HG03457 (cell line): Measurements from ENCODE around the gene NPVF.

Experiments
- ATAC-seq: cut with Tn5 transposase; IDR thresholded peaks from one replicate; pipeline ENCODE4 v1.9.1; 2021; ENCODE audit warnings: moderate number of reproducible peaks; ENCODE audit not compliant: unreplicated experiment

NPVF gene

DNA sequence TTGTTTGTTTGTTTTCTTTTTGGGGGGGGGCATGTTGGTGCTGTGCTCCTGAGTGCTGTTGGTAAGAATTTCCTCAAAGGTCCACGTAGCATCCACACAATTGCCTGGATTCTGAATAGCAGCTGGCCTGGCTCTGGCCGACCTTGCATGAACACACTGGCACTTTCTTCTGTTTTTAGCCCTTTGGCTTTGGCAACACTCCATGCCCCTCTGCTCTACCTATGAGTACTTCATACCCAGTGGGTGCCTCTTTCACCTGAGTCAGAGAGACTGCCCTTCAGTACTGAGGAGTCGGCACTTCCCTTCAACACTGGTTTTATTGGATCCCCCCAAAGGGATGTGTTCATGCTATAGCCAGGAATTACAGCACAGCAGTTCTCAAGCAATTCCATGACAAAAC, 7.2 kb upstream of the NPVF start:
- ATAC-seq = no peak

DNA sequence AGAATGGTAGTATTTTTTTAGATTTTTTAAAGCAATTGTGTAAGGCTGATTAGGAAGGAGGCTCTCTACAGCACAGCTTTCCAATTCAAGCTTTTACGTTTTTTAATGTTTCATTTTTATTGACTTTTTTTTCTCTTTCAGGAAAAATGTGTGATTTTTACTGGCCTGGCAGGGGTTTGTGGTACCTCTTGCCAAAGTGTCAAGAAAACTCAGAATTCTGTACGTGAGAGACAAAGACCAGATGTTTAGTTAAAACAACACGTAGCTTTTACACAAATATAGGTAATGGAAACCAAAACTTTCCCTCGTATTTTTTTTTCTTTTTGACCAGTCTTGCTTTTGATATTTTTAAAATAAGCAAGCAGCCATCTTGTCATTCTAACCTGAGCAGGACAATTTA, 6.0 kb upstream of the NPVF start:
- no peak for ATAC-seq

DNA sequence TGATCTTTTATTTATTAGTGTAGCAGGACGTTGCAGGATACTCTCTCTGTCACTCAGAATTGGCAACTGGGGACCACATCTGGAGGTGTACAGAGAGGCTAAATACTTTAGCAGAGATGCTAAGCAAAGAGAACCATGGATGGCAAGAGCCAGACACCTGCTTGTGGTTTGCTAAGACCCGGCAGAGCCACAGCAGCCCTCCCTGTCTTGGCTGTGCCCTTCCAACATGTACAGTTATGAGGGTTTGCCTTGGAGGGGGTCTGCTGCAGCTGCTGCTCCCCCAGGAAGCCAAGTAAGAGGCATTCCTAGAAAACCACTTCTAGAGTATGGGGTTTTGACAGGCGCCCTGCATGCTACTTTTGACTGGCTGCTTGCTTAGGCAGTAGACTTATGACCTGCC, 5.1 kb downstream of the NPVF start:
- ATAC-seq = no peak

DNA sequence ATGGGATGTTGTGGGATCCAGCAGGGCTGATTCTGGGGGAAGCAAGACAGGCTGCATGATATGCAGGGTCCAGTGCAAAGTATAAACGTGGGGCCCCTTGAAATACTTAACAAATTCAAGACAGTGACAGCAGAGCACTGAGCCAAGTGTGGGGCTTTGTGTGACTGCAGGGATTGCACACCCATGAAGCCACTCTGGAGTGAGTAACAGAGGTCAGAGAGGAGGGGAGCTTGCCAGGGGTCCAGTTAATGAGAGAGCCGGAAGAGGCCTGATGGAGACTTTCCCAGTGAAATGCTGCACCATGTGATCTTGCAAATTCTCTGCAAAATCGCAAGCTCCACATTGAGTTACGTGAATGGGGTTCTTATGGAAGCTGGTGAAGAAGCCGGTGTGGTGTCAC, 5.6 kb downstream of the NPVF start:
- no peak for ATAC-seq

DNA sequence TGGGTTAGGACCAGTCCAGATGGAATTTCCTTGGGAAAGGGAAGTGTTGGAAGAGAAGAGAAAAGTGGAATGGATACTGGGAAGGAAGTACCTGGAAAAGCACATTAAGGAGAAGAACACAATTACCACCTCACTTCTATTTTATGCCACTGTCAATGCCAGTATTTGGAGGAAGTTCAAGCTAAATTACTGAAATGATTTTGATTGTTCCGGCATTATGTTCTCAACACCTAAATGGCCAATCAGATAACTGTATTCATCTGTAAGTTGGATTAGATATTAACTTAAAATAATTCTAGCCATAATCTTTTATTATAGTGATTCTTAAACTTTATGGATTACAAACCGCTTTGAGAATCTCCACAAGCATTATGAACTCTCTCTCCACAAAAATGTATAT, 7.3 kb downstream of the NPVF start:
- ATAC-seq = no peak

DNA sequence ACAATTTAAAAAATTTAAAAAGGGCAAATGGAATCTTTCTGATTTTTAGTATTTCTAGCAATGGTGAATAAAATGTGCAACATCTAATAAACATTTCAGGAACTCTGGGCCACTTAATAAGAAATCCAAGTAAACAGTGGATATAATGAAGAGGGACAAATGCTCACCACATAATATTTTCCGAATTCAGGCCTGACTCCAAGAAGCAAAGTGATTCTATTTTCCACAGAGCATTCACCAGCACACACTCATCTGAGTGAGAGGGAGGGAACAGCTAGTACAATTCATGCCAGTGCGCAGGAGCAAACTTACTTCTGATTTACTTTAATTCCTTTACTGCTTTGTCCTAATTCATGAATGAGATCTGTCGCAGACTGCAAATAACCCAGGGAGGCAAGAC, 10.1 kb downstream of the NPVF start:
- no peak for ATAC-seq

DNA sequence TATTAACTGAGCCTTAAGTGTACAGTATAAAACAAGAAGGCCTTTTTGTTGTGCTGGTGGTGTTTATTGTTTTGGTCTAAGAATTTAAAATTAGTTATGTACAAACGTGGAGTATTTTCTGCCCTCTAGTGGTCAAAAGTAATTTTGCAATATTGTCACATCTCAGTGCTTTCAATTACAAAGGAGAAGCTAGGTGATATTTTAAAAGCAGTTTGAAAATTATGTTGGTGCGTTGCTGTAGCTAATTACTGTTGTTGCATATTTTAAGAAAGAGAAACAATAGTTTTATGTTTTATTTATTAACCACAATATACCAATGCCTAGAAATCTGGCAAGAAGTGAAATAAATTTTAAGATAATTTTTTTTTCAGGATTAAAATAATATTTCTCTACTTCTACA, 11.4 kb downstream of the NPVF start:
- no peak for ATAC-seq

DNA sequence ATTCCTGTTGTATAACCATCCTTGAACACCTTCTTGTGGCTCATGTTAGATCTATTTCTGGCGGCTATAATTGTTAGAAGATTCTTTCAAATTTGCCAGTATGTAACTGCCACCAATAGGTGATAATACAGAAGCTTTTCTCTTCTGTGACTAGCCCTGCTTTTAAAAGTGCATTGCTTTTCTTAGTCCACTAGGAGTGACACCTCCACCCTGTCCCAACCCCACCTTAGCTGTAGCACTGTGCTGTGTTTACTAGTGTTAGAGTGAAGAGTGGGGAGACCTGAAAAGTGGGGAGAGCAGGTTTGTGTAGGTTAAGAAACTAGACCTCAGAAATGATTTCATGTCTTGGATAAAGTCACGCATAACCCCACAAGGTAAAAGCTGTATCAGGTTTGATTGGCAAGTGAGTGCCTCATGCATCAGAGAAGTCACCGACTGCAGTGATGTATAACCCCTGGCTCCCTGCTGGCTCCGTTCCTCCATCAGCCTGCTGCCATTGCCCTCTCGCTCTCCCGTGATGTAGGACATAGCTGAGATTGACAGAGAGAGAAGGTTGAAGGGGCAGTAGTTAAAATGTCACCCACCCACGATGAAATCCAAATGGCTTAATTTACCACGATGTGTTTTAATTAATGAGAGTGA, 12.5 kb downstream of the NPVF start:
- ATAC-seq = no peak

DNA sequence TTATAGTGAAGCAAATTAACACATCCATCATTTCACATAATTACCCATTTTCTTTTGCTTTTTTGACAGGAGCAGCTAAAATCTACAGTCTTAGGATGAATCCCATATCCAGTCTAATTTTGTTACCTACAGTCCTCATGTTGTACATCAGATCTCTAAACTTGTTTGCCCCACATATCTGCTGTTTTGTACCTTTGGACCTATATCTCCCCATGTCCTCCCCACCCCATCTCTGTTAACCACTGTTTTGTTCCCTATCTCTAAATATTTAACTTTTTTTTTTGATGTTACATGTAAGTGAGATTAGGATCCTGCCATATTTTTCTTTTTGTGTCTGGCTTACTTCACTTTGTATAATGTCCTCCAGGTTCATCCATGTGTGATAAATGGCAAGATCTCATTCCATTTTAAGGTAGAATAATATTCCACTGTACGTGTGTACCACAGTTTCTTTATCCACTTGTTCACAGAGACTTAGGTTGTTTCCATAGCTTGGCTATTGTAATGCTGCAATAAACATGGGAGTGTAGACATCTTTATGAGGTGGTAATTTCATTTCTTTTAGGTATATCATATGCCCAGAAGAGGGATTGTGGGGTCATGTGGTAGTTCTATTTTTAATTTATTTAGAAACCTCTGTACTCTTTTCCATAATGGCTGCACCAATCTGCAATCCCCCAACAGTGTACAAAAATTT, 19.6 kb downstream of the NPVF start:
- ATAC-seq = no peak

DNA sequence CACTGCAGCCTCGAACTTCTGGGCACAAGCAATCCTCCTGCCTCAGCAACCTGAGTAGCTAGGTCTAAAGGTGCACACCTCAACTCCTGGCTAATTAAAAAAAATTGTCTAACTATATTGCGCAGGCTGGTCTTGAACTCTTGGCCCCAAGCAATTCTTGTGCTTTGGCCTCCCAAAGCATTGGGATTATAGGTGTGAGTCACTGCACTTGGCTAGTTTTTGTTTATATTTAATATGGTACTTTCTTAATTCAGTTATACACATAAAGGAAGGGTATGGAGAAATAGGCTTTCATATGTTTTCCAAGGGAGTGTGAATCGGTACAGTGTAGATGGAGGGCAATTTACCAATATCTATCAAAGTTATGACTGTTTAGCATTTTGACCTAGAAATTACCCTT, 20.4 kb downstream of the NPVF start:
- no peak for ATAC-seq

DNA sequence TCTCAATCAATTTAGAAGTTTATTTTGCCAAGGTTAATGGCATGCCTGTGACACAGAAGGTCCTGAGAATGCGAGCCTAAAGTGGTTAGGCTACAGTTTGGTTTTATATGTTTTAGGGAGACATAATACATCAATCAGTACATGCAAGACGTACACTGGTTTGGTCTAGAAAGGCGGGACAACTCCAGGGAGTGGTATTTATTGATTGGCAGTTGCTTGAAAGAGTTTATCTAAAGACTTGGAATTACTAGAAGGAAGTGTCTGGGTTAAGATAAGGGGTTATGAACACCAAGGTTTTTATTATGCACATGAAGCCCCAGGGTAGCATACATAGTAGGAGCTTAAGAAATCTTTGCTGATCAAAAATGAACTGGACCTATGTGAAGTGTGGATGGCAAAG, 21.5 kb downstream of the NPVF start:
- no peak for ATAC-seq

DNA sequence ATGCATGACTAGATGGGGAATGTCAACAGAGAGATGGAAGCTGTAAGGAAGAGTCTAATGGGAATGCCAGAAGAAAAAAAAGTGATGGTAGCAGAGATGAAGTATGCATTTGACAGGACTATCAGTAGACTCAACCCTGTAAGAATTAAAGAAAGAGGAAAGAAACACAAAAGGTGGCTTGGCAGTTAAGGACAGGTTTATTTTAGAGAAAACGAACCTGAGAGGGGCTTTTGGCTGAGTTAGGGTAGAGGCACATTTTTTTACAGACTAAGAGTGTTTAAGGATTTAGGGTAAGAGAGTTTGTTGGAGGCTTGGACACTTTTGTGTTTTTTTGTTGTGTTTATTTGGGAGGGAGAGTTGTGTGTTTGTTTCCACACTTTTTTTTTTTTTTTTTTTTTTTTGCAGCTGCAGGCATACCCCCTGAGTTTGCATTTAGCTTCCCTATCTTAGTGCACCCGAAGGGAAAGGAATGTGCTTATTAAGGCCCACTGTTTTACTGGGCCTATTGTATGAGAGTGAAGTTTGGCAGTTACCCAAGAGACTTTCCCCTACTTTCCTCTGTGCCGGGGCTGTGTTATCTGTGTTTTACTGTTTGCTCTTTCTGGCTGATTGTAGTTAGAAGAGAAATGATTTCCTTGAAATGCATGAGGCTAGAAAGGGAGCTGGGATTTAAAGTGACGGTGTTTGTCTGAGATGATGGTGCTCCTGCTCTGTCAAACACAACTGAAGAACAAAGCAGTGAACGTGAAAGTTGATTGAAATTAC, 32.0 kb downstream of the NPVF start:
- ATAC-seq = no peak

DNA sequence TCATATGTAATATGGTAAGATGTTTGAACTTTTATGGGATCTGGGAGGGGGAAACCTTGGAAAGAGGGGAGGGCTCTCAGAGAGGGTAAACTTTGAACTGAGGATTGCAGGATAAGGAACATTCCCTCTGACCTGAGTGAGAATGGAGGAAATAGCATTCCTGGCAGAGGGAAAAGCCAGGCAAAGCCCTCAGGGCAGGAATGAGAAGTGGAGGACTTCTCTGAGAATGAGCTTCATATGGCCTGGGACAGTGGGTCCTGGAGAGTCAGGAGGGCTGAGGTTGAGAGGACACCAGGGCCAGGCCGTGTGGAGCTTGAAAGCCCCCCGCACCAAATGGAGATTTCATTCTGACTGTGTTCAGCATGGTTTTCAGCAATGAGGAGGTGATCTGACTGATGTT, 34.2 kb downstream of the NPVF start:
- no peak for ATAC-seq

DNA sequence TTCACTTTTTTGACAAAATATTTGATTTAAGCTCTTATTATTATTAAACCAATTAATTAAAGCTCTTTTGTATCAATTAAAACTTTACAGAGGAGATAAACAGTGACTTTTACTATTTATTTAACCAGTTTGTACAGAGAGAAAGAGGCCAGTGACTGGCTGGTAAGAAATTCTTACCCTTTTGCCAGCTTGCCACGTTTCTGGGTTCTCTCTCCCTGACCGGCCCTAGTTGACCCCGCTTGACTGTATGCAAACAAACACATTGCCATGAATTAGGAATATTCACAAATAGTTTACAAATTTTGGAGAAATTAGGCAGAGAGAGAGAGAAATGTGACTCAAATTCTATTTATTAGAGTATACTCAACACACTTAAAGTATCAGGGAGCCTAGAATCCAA, 36.2 kb downstream of the NPVF start:
- ATAC-seq = no peak

DNA sequence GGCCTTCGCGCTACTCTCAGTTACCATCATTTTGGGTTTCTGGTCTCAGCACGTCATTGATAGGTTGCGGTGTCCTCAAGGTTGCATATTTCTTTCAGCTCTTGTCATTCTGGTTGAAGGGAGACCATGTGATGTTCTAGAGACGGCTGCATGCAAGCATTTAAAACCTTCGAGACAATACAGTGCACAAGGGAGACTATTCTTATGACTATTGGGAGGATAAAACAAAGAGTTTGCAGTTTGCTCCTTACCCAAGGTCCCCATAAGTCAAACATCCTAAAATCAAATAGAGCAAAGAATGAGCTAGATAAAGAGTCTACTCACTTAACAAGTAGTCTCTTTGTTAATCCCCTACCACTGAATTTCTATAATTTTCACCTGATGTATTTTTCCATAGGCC, 39.1 kb downstream of the NPVF start:
- no peak for ATAC-seq

DNA sequence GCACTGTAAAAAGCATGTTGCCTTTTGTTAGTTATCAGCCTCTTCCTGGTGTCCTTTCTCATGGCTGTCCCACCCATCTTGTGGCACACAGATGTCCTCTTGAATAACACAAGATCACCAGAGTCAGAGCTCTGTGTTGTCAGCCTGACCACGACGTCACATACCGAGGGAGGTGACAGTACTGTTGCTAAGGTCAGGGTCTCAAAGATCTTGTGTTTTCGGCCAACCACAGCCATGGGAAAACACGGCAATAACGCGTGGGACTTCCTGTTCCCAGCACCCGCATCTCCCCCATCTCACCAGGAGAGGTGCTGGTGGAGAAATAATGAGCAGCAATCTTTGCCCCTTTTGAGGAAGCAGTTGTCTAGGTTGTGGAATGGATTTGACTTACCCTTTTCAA, 40.4 kb downstream of the NPVF start:
- no peak for ATAC-seq

DNA sequence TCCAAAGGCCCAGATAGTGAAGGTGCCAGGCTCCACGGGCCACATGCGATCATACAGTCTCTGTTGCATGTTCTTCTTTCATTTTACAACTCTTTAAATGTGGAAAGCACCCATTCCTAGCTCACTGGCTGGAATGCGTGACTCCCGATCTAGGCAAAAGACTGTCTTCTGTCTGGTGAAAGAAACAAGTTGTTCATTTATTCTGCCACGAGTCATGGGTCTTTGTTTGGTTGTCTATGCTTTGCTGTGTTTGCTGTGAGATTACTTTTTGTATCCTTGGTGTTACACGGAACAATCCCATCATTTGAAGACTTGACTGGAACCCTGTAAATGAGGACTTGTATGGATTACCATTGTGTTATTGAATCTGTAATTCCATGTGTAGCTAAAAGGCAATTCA, 41.9 kb downstream of the NPVF start:
- no peak for ATAC-seq

DNA sequence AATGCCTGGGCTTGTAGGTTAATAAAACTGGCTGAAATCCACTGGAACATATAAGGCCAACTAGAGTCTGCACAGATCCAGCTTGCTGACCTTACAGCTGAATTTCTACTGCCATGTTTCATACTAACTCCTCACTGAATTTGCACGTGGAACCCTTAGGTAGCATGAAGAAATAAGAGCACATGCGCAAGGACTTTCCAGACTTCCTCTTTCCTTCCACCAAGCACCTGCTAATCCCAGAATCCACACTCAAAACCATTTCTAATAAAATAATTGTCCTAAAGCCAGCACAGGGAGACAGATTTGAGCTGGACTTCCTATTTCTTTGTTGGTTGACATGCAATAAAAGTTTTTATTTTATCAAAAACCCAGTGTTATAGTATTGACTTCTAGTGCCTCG, 46.8 kb downstream of the NPVF start:
- ATAC-seq = no peak

DNA sequence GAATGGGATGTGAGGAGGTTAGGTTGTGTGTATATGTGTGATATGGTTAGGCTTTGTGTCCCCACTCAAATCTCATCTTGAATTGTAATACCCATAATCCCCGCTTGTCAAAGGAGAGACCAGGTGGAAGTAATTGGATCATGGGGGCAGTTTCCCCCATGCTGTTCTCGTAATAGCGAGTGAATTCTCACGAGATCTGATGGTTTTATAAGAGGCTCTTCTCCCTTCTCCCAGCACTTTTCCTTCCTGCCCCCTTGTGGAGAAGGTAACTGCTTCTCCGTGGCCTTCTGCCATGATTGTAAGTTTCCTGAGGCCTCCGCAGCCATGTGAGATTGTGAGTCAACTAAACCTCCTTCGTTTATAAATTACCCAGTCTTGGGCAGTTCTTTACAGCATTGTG, 47.3 kb downstream of the NPVF start:
- no peak for ATAC-seq

DNA sequence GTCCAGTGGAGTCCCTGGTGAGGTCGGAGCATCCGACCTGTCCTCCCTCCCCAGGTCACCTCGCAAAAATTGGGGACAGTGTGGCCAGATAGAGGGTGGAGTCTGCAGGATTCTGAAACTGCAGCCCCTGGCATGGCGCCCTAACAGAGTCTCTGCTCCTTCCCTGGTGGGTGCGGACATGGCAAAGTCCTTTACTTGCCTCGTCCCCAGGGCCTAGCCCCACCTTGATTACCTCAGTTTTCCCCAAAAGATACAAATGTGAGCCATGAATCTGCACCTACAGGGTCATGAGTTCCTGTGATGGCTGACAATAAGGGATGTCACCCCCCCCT, 47.7 kb downstream of the NPVF start:
- ATAC-seq = peak; percentile 30

DNA sequence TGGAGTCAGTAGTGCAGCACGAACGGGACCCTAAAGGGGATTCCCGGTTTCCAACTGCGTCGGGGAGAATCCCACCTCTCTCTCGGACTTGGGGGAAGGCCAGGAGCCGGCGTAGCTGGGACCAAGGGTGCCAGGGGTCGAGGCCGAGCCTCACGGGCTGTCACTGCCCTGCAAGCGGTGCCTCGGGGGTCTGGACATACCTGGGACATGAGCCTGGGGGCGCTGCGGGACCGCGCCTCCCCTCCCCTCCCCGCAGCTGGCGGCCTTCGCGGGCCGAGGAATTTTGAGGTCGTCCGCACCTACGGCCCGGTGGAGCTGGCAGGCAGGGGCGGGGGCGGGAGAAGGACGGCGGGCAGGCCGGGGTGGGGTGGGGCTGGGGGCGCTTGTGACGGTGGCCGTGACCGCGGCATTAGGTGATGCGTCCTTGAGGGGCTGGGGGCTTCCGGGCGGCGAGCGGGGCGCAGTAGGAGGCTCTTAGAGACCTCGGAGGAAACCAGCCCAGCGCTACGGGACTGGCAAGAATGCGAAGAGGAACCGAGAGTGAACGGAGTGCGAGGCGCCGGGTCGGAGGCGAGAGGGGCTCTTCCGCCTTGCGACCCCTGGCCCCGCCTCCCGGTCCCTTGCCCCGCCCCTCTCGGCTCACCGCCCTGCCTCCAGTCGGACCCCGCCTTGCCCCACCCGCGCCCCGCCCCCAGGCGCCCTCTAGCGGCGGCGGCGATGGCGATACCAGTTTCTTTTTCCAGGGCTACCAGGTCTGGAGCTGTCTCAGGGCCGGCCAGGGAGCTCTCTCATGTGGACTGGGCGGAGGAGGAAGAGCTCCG, 48.3 kb downstream of the NPVF start:
- ATAC-seq = peak; percentile 91

DNA sequence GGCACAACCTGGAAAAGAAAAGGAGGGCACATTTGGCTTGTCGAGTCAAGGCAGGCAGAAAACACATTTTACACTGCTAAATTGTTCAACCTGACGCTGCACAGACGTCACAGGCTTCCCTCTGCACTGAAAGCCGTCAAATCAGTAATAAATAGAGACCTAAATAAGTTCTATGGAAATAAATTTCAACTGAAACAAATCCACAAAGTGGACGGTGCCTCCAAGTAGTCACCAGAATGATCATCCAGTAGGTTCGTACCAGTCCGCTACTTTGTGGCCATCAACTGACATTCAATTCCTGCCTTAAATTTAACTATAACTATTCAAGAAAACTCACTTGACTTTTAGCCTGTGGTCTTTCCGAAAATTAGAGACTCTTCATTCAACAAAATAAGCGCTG, 49.0 kb downstream of the NPVF start:
- ATAC-seq = no peak
